HFF-Myc (cell line): ENCODE measurements around the gene RHOT1.
"Not testable (repeated sequence)": the region's sequence is repeated elsewhere in the genome, so short reads cannot be mapped to it uniquely, and the experiment has no call there.

ENCODE experiments used
- DNase-seq: peaks from one replicate; pipeline ENCODE4 v3.0.0-alpha.2; 2011; ENCODE audit warnings: low read depth; ENCODE audit errors: extremely low read depth
- H3K4me3 ChIP-seq: replicated peaks from 2 replicates; pipeline ENCODE4 v1.5.1; 2011; ENCODE audit warnings: low read depth, mild to moderate bottlenecking, control low read depth, low read length
- TF ChIP-seq, protein P1 (sequence below): IDR thresholded peaks from 2 replicates; pipeline ENCODE4 v1.5.1; 2012; ENCODE audit warnings: mild to moderate bottlenecking, low read depth, low read length, control low read depth; ENCODE audit errors: missing control alignments

The RHOT1 gene

DNA sequence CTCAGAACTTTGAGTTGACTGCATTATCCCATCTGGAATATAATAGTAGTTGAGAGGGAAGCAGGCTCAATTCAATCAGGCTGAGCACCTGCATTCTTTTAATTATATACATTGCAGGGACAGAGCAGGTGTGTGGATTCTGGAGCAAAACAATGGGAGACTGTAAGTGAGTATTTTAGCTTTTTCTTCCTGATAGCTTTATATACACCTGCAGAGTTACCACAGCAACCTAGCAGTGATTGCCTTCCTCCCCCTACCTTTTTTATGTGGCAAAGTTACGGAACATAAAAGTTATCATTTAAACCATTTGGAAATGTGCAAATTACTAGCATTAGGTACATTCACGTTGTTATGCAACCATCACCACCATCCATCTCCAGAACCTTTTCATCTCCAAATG lies 25.4 kb upstream of the RHOT1 start:
- TF ChIP-seq, protein P1, sequence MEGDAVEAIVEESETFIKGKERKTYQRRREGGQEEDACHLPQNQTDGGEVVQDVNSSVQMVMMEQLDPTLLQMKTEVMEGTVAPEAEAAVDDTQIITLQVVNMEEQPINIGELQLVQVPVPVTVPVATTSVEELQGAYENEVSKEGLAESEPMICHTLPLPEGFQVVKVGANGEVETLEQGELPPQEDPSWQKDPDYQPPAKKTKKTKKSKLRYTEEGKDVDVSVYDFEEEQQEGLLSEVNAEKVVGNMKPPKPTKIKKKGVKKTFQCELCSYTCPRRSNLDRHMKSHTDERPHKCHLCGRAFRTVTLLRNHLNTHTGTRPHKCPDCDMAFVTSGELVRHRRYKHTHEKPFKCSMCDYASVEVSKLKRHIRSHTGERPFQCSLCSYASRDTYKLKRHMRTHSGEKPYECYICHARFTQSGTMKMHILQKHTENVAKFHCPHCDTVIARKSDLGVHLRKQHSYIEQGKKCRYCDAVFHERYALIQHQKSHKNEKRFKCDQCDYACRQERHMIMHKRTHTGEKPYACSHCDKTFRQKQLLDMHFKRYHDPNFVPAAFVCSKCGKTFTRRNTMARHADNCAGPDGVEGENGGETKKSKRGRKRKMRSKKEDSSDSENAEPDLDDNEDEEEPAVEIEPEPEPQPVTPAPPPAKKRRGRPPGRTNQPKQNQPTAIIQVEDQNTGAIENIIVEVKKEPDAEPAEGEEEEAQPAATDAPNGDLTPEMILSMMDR = no peak
- H3K4me3 ChIP-seq = no peak overlapping the region
- DNase-seq = no peak

DNA sequence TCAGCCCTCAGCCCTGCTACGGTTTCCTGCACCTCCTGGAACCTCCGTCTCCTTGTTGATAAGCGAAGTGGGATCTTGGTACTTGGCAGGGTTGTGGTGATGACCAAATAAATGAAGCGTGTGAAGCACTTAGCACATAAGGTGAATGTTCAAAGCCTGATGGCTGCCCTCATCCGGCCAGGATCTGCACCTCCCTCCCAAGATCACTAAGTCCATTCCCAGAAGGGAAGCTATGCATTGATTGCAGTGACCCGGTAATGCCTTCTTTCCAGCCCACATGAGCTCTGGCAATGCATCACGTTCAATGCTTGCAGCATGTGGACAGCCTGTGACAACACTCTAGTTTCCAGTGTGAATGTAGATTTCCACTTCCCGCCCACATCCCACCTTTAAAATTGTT lies 24.9 kb upstream of the RHOT1 start:
- no peak overlapping the region for H3K4me3 ChIP-seq
- no peak for DNase-seq
- TF ChIP-seq, protein P1 = no peak

DNA sequence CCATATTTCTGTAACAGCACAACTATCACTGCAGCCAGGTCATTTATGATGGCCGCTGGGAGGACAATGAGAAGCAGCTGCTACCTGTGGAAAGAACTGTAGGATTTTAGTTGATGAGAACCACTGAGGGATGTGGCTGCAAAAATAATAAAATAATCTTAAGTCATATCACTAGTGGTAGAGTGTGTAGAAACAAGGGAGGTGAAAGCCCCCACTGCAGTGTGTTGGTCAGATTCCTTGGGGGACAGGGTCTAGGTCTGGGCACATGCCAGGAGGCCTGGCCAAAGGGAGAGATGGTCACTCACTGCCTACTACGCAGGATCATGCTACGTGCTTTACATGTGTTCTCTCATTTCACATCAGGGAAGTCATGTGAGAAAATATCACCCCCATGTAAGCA lies 24.2 kb upstream of the RHOT1 start:
- not testable (repeated sequence) for DNase-seq, H3K4me3 ChIP-seq

DNA sequence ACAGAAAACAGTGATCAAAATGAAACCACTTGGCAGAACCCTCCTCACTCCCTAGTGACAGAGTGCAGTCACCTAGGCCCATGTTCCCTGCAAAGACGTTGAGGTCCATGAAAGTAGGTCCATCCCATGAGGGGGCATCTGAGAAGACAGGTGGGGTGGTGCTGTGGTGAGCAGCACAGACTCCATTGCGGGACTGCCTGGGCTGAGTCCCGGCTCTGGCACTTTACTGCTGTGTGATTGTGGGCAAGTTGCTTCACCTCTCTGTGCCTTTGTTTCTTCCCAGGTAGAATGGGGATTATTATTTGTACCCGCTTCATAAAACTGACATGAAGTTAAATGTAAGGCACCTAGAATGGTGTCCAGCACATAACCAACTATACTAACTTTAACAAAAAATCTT lies 23.5 kb upstream of the RHOT1 start:
- TF ChIP-seq, protein P1 = no peak
- no peak for DNase-seq
- H3K4me3 ChIP-seq = no peak overlapping the region

DNA sequence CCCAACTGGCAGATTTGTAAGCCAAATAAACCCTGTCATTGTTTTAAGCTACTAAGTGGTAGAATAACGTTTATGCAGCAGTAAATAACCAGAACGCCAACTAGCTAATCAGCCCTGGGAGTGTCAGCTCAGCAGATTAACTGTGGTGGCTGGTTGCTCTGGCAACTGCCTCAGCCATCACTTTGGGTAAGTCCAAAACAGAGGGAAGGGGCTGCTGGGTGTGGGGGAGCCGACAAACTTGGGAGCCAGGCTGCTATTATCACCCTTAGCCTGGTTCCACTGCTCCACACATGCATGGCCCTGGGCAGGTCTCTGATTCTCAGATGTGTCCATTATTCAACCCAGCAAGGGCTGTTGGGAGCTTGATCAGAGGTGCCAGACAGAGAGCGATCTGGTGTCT lies 22.2 kb upstream of the RHOT1 start:
- H3K4me3 ChIP-seq = no peak overlapping the region
- TF ChIP-seq, protein P1 = no peak
- no peak for DNase-seq

DNA sequence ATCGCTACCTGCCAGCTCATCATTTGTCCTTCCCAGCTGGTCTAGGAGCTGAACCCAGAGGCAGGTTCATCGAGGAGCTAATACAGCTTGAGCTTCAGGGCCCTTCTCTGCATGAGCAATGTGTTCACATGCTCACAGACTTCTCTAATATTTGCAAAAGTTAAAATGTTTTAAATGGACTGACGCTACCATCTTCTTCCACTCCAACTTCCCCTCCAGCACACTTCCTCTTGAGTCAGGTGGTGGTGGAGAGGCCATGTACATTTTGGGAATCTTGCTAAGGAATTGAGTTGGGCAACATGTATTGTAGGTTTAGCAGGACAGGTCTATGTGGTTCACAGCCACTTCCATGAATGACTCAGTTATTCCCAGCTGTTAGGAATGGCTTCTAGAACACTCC lies 21.6 kb upstream of the RHOT1 start:
- TF ChIP-seq, protein P1 = no peak
- H3K4me3 ChIP-seq = no peak overlapping the region
- no peak for DNase-seq

DNA sequence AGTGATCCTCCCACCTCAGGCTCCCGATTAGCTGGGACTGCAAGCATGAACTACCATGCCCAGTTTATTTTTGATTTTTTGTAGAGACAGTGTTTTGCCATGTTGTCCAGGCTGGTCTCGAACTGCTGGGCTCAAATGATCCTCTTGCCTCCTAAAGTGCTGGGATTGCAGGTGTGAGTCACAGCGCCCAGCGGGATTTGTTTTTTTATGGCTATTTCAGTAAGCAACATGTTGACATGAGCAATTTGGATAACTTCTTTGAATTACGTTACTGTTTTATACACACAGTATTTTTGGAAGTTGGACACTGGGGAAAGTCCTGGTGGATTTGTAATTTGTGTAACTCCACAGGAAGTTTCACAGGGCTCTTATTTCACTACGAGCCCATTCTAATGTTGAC lies 18.5 kb upstream of the RHOT1 start:
- TF ChIP-seq, protein P1 = no peak
- no peak for DNase-seq
- no peak overlapping the region for H3K4me3 ChIP-seq
